ENCODE results near the gene SLC35F6. TPM values are rescaled to one million over a fixed set of nuclear protein-coding genes. Genes with fewer than 3 reads are reported as not detected.

The SLC35F6 gene
- total and polyA plus RNA-seq, 4 donors = 11.4 to 30.7 (median 19.0) TPM

GRCh38 chr2:26738481-26738880 is 25.6 kb upstream of the SLC35F6 start:
- 83% methylated on average over 4 of the region's 4 CpGs for WGBS
- H3K27me3 ChIP-seq (ENCODE audit: control insufficient read depth in 4 of 4, insufficient read depth in 4 of 4, low read length in 3 of 4) = peaks cover 0 to 5% (median 0%) of the 10 kb centered on the region in 4 donors
- H3K9me3 ChIP-seq (ENCODE audit: control insufficient read depth in 4 of 4, low read length in 3 of 4) = no peaks in the 10 kb centered on the region
- no peak overlapping the region for H3K4me3 ChIP-seq (ENCODE audit: low read depth in 1 of 3, low read length in 3 of 3)
- no peak for DNase-seq (ENCODE audit: low spot score)
- H3K4me1 ChIP-seq (ENCODE audit: control insufficient read depth in 4 of 4, insufficient read depth in 4 of 4, low read length in 3 of 4) = peaks cover 11 to 20% (median 16%) of the 10 kb centered on the region in 4 donors
- H3K36me3 ChIP-seq (ENCODE audit: control insufficient read depth in 4 of 4, insufficient read depth in 3 of 4, low read depth in 1 of 4, low read length in 3 of 4) = no peaks in the 10 kb centered on the region
- no peak overlapping the region for H3K27ac ChIP-seq (ENCODE audit: low read depth in 1 of 2, low read length in 2 of 2)
- no peak for TF ChIP-seq EGR1 (IDR thresholded peaks at IDR 0.05; ENCODE audit: low read depth in 2 of 2)
- no peak for TF ChIP-seq ZBTB33 (IDR thresholded peaks at IDR 0.05)
- no peak for TF ChIP-seq CTCF (IDR thresholded peaks at IDR 0.05; ENCODE audit: low read depth, low read length, missing input control)
- no peak for TF ChIP-seq SP1 (IDR thresholded peaks at IDR 0.05)
- TF ChIP-seq YY1 (IDR thresholded peaks at IDR 0.05) = no peak
- no peak for TF ChIP-seq REST (IDR thresholded peaks at IDR 0.05)
- no peak for TF ChIP-seq JUND (IDR thresholded peaks at IDR 0.05)
- no peak for TF ChIP-seq HNF4G (IDR thresholded peaks at IDR 0.05)
- TF ChIP-seq NR2F2 (IDR thresholded peaks at IDR 0.05) = no peak
- no peak for TF ChIP-seq MAX (IDR thresholded peaks at IDR 0.05)
- TF ChIP-seq GABPA (IDR thresholded peaks at IDR 0.05 in 1 of 2, conservative IDR thresholded peaks at IDR 0.05 in 1 of 2) = no peak
- H3K9ac ChIP-seq (ENCODE audit: low read depth in 1 of 2, low read length in 2 of 2) = no peak overlapping the region

GRCh38 chr2:26739514-26739913 is 24.6 kb upstream of the SLC35F6 start:
- DNase-seq (ENCODE audit: low spot score) = no peak
- 96% methylated on average over 7 of the region's 7 CpGs for WGBS
- Histone ChIP-seq H3K9ac (ENCODE audit: low read depth in 1 of 2, low read length in 2 of 2) (no peak overlapping the region), H3K4me1 (ENCODE audit: control insufficient read depth in 4 of 4, insufficient read depth in 4 of 4, low read length in 3 of 4) (peaks cover 11 to 20% (median 16%) of the 10 kb centered on the region in 4 donors), H3K36me3 (ENCODE audit: control insufficient read depth in 4 of 4, insufficient read depth in 3 of 4, low read depth in 1 of 4, low read length in 3 of 4) (no peaks in the 10 kb centered on the region), H3K27me3 (ENCODE audit: control insufficient read depth in 4 of 4, insufficient read depth in 4 of 4, low read length in 3 of 4) (peaks cover 0 to 5% (median 0%) of the 10 kb centered on the region in 4 donors), H3K4me3 (ENCODE audit: low read depth in 1 of 3, low read length in 3 of 3) (no peak overlapping the region), H3K27ac (ENCODE audit: low read depth in 1 of 2, low read length in 2 of 2) (no peak overlapping the region), H3K9me3 (ENCODE audit: control insufficient read depth in 4 of 4, low read length in 3 of 4) (no peaks in the 10 kb centered on the region)
- no peak for TF ChIP-seq HNF4A (conservative IDR thresholded peaks at IDR 0.05)
- no peak for TF ChIP-seq HNF4G (IDR thresholded peaks at IDR 0.05)
- TF ChIP-seq EGR1 (IDR thresholded peaks at IDR 0.05; ENCODE audit: low read depth in 2 of 2) = no peak
- TF ChIP-seq REST (IDR thresholded peaks at IDR 0.05) = no peak
- no peak for TF ChIP-seq CTCF (IDR thresholded peaks at IDR 0.05; ENCODE audit: low read depth, low read length, missing input control)
- no peak for TF ChIP-seq SP1 (IDR thresholded peaks at IDR 0.05)
- TF ChIP-seq MAX (IDR thresholded peaks at IDR 0.05) = no peak
- TF ChIP-seq RAD21 (IDR thresholded peaks at IDR 0.05) = no peak
- TF ChIP-seq YY1 (IDR thresholded peaks at IDR 0.05) = no peak
- TF ChIP-seq ZBTB33 (IDR thresholded peaks at IDR 0.05) = no peak
